C1 segment of cervical spinal cord (tissue), 14 donors: ENCODE results near the gene IQGAP1.
A peak's percentile ranks its signal among the peaks of the same experiment; 100 is the strongest.
"Not testable (repeated sequence)": the region's sequence is repeated elsewhere in the genome, so short reads cannot be mapped to it uniquely, and the experiment has no call there.

Experiments used
- DNase-seq, 14 donors: peaks; one replicate each; lab custom pipeline; 2025; lab: John Stamatoyannopoulos, UW

The IQGAP1 gene

DNA sequence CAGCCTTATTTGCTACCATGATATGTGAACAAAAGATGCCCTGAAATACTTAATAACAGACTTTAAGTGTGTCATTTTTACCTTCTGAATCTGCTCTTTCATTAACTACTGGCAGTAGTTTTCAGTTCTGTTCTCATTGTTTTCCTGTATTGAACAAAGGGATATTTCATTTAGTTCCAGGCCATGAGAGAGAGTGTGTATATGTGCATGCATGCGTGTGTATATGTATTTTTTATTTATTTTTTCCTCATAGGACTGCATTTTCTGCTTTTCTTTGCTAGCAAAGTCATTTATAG, 94.9 kb downstream of the IQGAP1 start:
- no peak for DNase-seq

DNA sequence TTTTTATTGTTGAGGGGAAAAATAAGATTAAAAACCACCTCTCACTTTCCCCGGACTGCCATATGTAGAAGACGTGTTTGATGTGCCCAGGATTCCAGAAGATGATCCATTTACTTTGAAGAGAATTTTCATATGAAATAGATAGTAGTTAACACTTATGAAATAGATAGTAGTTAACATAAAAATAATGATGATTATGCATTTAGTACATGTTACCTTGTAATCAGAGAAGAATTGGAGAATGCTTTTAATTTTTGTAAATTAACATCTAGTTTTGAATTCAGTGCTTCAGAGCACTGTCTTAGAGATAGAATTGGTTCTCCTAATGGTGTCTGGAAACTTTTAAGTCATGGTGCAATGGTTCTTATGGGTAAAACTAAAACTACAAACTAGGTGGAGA, 95.6 kb downstream of the IQGAP1 start:
- DNase-seq: no peak

DNA sequence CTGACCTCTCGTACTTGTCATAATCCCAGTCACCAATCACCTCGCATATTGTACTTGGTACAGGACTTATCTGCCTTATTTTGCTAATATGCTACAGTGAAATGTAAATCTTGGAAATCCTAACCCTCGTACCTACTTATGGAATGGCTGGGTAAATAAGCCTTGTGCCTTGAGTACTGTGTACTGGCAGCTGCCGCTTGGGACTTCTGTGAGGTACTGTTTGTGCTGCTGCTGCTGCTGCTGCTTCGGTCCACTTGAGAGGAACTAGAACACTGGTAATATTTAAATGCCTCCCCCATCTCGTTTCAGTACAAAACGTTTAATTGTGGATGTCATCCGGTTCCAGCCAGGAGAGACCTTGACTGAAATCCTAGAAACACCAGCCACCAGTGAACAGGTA, 99.1 kb downstream of the IQGAP1 start:
- DNase-seq: no peak

DNA sequence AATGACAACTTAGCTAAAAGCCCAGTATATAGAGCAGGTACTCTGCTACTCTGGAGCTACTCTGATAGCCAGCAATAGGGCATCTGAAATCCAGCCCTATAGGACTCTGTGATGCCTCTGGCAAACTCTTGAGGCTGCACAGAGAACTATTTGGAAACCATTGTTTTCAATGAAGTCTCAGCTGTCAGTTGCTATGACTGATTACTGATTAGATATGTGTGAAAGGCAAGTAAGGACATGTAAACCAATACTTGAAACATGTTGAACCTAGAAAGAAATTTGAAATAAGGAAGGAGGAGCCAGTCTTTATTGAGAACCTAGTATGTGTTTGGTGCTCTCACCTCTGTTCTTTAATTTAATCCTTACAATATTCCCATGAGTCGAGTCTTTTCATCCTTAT, 101.5 kb downstream of the IQGAP1 start:
- no peak for DNase-seq

DNA sequence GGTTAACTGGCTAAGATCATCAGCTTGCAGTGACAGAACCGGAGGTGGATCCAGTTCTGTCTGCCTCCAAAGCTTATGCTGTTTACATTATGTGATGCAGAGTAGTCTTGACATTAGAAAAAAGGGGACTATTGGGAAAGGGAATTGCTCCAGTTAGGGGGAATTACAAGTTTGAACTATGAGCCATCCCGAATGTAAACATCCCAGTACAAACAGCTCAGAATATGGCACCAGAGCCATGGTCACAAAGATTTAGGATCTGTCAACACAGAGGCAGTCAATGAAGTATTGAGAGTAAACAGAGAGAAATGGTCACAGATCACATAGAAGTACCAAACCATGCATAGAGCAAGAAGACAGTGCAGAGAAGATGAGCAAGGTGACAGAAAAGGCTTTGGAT, 101.9 kb downstream of the IQGAP1 start:
- DNase-seq: no peak

DNA sequence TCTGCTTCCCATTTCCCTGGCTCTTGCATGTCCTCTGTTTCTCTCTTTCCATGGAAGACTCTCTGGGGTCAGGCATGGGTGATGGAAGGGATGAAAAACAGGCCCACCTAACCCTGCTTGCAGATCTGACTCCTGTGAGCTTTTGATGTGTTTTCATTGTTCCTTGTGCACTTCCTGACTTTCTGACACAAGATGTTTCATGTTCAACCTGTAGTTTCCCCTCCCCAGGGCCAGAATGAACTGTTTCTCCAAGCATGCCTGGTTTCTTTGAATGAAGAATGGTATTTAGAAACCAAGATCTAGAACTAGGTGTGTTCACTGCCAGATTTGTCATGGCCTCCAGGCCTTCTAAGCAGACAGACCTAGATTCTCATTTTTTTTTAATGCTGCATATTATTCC, 105.6 kb downstream of the IQGAP1 start:
- no peak for DNase-seq

DNA sequence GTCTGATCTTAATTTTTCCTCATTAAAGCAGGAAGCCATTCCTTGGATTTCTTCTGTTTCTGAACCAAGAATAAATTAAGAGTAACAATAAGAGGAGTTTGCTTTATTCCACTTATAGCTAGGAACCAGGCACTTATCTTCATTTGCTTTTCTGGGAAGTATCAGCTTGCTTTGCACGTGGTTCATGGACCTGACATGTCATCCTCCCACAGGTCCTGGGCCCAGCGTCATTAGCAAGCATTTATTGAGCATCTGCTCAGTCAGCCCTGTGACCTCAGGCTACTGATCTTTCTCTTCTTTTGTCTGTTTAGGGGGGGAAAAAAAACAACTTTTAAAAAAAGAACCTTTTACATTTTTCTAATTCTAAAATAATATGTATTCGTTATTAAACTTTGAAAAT, 107.0 kb downstream of the IQGAP1 start:
- no peak for DNase-seq

DNA sequence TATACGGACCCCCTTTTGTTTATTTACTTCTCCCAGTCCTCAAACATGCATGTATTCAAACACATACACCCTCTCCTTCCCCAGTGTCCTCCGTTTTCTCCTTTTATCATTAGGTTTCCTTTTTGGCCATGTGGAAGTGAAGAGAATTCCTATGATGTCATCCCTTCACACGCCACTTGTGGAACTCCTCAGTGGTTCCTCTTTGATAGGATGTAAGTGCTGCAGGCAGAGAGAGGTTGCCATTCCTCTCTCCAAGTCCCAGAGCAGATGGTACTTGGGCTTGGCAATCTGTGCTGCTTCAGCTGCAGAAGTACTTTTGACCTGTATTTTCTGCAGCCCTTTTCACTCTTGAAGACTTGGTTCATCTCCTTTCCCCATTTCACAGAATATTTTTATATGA, 108.7 kb downstream of the IQGAP1 start:
- DNase-seq: peak in 1 of 14 donors; percentile 2

DNA sequence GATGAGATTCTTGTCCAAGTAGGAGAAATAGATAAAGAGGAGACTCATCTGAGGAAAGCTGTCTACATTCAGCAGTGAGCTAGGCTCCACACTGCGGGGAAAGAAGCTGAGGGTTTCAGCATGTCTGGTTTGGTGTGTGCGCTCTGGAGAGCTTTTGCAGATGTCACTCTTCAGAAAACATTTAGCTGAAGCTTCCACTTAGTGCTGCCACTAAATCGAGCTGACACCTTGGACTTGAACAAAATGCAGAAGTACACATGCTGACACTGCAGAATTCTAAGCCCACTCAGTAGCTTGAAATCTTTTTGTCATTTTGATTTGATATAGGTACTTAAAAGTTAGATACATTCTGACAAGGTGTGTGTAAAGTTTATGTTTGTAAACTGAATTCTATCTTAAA, 109.3 kb downstream of the IQGAP1 start:
- no peak for DNase-seq

DNA sequence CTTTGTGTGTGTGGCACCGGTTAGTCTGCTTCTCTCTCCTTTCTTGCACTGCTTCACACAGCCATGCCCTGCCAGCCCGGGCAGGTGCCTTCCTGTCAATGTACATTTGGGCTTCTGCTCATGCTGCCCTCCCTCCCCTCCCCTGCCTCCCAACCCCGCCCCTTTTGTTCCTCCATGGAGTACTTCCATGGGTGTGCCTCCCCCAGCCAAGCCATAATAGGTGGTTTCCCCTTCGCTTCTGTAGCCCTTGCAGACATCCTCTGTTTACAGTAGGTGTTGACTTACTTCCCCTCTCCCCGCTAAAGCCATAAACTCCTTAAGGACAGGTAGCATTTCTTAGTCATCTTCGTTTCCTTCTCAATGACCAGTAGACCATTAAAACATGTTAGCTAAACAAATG, 109.9 kb downstream of the IQGAP1 start:
- no peak for DNase-seq

DNA sequence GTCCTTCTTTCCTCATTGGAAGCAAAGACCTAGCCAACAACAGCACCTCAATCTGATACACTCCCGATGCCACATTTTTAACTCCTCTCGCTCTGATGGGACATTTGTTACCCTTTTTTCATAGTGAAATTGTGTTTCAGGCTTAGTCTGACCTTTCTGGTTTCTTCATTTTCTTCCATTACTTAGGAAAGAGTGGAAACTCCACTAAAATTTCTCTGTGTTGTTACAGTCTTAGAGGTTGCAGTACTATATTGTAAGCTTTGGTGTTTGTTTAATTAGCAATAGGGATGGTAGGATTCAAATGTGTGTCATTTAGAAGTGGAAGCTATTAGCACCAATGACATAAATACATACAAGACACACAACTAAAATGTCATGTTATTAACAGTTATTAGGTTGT, 112.1 kb downstream of the IQGAP1 start:
- DNase-seq: no peak

DNA sequence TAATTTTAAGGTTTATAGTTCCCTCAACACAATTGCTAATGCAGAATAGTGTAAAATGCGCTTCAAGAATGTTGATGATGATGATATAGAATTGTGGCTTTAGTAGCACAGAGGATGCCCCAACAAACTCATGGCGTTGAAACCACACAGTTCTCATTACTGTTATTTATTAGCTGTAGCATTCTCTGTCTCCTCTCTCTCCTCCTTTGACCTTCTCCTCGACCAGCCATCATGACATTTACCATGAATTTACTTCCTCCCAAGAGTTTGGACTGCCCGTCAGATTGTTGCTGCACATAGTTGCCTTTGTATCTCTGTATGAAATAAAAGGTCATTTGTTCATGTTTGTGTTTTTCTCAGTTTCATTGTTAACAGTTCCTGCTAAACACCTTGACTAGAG, 113.9 kb downstream of the IQGAP1 start:
- DNase-seq: no peak

DNA sequence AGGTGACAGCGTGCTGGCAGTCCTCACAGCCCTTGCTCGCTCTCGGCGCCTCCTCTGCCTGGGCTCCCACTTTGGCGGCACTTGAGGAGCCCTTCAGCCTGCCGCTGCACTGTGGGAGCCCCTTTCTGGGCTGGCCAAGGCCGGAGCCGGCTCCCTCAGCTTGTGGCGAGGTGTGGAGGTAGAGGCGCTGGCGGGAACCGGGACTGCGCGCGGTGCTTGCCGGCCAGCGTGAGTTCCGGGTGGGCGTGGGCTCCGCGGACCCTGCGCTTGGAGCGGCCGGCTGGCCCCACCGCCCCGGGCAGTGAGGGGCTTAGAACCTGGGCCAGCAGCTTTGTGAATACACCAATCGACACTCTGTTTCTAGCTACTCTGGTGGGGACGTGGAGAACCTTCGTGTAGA, 122.7 kb downstream of the IQGAP1 start:
- DNase-seq: not testable (repeated sequence)

DNA sequence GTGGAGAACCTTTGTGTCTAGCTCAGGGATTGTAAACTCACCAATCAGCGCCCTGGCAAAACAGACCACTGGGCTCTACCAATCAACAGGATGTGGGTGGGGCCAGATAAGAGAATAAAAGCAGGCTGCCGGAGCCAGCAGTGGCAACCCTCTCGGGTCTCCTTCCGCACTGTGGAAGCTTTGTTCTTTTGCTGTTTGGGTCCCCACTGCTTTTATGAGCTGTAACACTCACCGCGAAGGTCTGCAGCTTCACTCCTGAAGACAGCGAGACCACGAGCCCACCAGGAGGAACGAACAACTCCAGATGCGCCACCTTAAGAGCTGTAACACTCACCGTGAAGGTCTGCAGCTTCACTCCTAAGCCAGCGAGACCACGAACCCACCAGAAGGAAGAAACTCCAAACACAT, 123.2 kb downstream of the IQGAP1 start:
- not testable (repeated sequence) for DNase-seq

DNA sequence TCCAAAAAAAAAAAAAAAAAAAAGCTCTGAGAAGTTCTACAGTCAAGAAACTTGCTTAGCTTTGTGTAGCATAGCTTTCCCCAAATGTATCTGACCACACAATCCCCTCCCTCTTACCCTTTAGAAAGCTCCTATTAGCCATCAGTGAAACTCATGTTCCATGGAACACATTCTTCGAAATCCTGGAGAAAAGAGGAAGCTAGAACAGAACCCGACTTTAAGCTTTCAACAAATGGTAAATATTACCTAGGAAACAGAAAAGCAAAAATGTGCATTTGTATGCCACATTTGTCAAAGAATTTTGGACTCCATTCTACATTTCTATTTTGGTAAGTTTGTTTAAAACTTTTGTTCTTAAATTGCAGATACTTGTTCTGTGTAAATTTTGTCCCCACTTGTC, 124.2 kb downstream of the IQGAP1 start:
- DNase-seq: no peak

DNA sequence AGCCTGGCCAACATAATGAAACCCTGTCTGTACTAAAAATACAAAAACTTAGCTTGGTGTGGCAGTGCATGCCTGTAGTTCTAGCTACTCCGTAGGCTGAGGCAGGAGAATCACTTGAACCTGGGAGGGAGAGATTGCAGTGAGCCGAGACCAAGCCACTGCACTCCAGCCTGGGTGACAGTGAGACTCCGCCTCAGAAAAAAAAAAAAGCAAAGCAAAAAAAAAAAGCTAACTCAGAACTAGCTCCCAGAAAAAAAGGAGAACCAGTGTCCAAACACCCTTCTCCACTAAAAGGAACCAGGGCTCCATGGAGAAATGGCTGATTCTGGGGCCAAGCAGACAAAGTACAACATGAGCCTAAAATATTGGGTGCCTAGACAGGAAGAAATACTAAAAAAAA, 124.9 kb downstream of the IQGAP1 start:
- no peak for DNase-seq

DNA sequence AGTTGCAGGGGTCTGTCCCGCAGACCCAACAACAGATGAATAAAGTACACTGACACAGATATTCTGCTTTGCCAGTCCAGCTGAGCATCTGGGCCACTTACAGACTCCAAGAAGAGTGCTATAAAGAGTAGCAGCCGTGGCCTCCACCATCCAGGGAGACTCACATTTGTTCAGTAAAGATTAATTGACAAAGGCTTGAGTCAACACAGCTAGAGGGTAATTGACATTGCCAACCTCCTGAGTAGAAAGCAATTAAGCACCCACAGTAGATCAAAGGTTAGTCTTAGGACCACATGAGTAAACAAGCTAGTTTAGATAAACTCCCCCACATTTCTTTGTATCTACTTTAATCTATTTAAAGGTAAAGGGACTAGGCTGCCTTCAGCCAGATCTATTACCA, 125.4 kb downstream of the IQGAP1 start:
- no peak for DNase-seq

DNA sequence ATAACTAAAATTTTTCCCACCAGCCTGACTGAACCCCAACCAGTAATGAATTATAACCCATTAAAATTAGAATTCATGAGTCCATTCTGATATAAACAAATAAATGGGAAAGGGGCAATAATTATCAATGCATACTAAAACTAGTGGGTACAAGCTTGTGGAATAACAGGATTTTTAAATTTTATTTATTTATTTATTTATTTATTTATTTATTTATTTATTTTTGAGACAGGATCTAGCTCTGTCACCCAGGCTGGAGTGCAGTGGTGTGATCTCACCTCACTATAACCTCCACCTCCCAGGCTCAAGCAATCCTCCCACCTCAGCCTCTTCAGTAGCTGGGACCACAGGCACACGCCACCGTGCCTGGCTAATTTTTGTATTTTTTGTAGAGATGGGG, 125.9 kb downstream of the IQGAP1 start:
- DNase-seq: not testable (repeated sequence)

DNA sequence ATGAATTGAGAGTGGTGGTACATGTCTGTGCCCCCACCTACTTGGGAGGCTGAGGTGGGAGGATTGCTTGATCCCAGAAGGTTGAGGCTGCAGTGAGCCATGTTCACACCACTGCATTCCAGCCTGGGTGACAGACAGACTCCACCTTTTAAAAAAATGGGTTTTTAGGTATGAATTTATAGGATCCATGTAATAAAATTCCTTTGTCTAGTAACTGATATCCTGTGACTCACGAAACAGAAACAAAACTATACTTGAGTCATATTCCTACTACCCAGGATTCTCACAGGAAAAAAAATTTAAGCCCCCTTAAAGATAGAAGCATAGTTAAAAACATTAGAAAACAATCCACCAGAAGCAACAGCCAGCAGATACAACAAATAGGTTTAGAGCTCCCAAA, 131.6 kb downstream of the IQGAP1 start:
- DNase-seq: no peak

DNA sequence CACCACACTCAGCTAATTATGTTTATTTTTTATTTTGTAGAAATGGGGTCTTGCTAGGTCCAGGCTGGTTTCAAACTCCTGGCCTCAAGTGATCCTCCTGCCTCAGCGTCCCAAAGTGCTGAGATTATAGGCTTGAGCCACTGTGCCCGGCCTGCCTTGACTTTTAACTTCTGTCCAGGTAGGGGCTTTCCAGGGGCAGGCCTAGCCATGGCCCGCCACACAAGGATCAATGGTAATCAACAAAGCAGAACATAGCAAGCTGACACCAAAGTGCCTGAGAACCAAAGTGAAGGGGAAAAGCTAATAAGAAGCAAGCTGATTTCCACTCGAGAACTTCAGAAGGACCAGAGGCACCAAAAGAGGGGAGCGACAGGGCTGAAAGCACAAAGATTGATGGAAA, 132.3 kb downstream of the IQGAP1 start:
- no peak for DNase-seq

DNA sequence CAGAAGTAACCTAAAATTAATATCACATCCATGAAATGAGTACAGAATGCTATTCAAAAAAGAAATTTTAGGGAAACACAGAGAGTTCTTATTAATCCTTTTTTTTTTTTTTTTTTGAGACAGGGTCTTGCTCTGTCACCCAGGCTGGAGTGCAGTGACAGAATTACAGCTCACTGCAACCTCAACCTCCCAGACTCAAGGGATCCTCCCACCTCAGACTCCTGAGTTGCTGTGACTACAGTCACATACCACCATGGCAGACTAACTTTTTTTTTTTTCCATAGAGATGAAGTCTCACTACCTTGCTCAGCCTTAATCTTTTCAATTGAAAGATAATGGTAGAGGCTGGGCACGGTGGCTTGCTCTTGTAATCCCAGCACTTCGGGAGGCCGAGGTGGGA, 135.3 kb downstream of the IQGAP1 start:
- no peak for DNase-seq

DNA sequence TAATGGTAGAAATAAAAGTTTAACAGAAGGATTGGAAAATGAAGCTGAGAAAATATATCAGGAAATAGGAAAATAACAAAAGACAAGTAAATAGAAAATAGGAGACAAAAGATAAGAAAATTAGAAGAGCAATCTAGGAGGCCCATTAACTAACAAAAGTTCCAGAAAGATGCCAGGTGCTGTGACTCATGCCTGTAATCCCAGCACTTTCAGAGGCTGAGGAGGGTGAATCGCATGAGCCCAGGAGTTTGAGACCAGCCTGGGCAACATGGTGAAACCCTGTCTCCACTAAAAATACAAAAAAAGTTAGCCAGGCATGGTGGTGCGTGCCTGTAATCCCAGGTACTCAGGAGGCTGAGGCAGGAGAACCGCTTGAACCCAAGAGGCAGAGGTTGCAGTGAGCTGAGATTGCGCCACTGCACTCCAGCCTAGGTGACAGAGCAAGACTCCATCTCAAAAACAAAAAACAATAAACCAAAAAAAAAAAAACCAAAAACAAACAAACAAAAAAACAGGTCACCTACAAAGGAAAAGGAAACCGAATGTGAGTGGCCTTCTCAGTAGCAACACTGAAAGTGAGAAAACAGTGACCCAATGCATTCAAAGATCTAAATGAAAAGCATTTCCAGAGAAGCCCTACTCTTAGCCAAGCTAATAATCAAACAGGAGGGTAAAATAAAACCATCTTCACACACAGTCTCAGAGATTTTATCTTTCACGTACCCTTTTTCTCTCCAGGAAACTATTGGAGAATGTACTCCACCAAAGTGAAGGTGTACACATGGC, 136.2 kb downstream of the IQGAP1 start:
- DNase-seq: not testable (repeated sequence)

DNA sequence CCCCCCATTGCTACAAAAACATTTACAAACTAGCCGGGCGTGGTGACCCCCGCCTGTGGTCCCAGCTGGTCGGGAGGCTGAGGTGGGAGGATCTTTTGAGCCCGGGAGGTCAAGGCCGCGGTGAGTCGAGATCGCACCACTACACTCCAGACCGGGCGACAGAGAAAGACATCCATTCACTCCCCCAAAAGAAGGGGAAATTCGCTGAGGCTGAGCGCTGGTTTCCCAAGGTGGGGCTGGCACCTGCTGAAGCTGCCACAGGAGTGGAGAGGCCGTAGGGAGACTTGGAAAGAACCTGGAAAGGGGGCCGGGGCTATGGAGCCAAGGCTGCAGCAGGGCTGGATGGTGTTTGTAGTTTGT, 140.9 kb downstream of the IQGAP1 start:
- peak in 1 of 14 donors; percentile 47 for DNase-seq
